Natural killer cell (primary cell): Measurements from ENCODE around the gene LUC7L. TPM values are rescaled to one million over a fixed set of nuclear protein-coding genes. Genes with fewer than 3 reads are reported as not detected.
A peak's percentile ranks its signal among the peaks of the same experiment; 100 is the strongest.
"Not testable (repeated sequence)": the region's sequence is repeated elsewhere in the genome, so short reads cannot be mapped to it uniquely, and the experiment has no call there.

Experiments
- ATAC-seq, 3 donors: fragments of 150-1000 bp in 2 of 3; fragments of 200-7000 bp in 1 of 3; cut with Tn5 transposase; 1 replicate in 1 of 3; 2 replicates in 2 of 3; pipeline ENCODE4 v1.10.0; 2021; ENCODE audit warnings: mild to moderate bottlenecking in 2 of 3, moderate library complexity in 2 of 3
- DNase-seq, 2 donors: peaks; one replicate each; pipeline versions ENCODE4 v3.0.0 to v3.0.0-alpha.2; 2013 to 2021; ENCODE audit warnings: mixed read lengths in 1 of 2
- H3K27ac ChIP-seq: one replicate; pipeline ENCODE4 v1.5.1; 2013; ENCODE audit warnings: mild to moderate bottlenecking, low read length
- H3K27me3 ChIP-seq: one replicate; pipeline ENCODE4 v1.6.1; 2013; ENCODE audit warnings: low read length; ENCODE audit not compliant: control insufficient read depth, insufficient read depth
- H3K36me3 ChIP-seq: one replicate; pipeline ENCODE4 v1.6.1; 2013; ENCODE audit warnings: low read length; ENCODE audit not compliant: control insufficient read depth, insufficient read depth
- H3K4me1 ChIP-seq: one replicate; pipeline ENCODE4 v1.6.1; 2013; ENCODE audit warnings: low read length; ENCODE audit not compliant: control insufficient read depth, insufficient read depth
- H3K4me3 ChIP-seq: one replicate; pipeline ENCODE4 v1.5.1; 2013; ENCODE audit warnings: low read length
- H3K9me3 ChIP-seq: one replicate; pipeline ENCODE4 v1.6.1; 2013; ENCODE audit warnings: low read length; ENCODE audit not compliant: control insufficient read depth, insufficient read depth
- H3K27ac Mint-ChIP-seq, 2 donors: one replicate each; pipeline ENCODE4 v1.8.0; 2022; ENCODE audit warnings: mild to moderate bottlenecking in 2 of 2, mixed read lengths in 2 of 2, moderate library complexity in 1 of 2
- H3K27me3 Mint-ChIP-seq, 2 donors: one replicate each; pipeline ENCODE4 v1.8.0; 2022; ENCODE audit warnings: low read depth in 2 of 2, mixed read lengths in 2 of 2
- H3K36me3 Mint-ChIP-seq: one replicate; pipeline ENCODE4 v1.8.0; 2022; ENCODE audit warnings: mixed read lengths
- H3K4me1 Mint-ChIP-seq, 2 donors: one replicate each; pipeline ENCODE4 v1.8.0; 2022; ENCODE audit warnings: mixed read lengths in 2 of 2
- H3K4me3 Mint-ChIP-seq: one replicate; pipeline ENCODE4 v1.8.0; 2022; ENCODE audit warnings: mild to moderate bottlenecking, moderate library complexity, mixed read lengths
- H3K9me3 Mint-ChIP-seq, 2 donors: one replicate each; pipeline ENCODE4 v1.8.0; 2022; ENCODE audit warnings: mixed read lengths in 2 of 2
- WGBS: methylation state at CpG from one replicate; pipeline ENCODE4 v1.1.7; 2013; ENCODE audit warnings: missing lambda C conversion rate; ENCODE audit not compliant: insufficient coverage; 5-methylcytosine and 5-hydroxymethylcytosine counted together
- intact Hi-C: fragments of 100-400 bp; cut with micrococcal nuclease; formaldehyde crosslinking; loops from one replicate; pipeline ENCODE4 v1.14.2; 2022
- total RNA-seq, 4 donors: library from RNA; stranded (reverse); fragments of 120-200 nt in 1 of 4; gene quantifications; one replicate each; pipeline versions ENCODE4 v1.2.3 to v1.2.4, GENCODE V29; 2013 to 2022
- TF ChIP-seq, protein P1 (sequence below): fragments of 200-600 bp; IDR thresholded peaks from one replicate; pipeline ENCODE4 v1.8.0; 2022; ENCODE audit warnings: antibody characterized with exemption

The LUC7L gene
- total RNA-seq, 3 donors from 2014 or later (not counting 1 experiment from before 2014, with no cell fraction given) = 129 to 168 (median 153) TPM

DNA sequence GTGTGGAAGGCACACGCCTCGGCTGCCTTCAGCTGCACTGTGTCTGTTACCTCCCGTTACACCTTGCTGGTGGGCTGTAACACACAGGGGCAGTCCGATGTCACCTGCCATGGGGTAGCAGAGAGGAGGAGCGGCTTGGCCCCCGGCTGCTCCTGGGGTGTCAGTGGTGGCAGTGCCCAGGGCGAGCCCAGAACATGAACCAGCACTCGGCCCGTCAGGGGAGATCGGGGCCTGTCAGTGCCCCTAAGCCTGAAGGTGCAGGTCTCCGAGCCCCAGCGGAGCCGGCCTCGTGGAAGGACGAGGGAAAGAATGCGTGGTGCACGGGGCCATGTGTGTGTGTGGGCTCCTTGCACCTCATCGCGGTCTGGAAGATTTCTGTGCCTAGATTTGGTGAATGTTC, 31.1 kb upstream of the LUC7L start:
- 97% methylated on average over 19 of the region's 19 CpGs for WGBS
- DNase-seq = no peak
- intact Hi-C loops = no loop called here
- Histone ChIP-seq H3K4me1 (peaks cover 15% of the 10 kb centered on the region), H3K36me3 (peaks cover 28% of the 10 kb centered on the region), H3K4me3 (no peak overlapping the region), H3K9me3 (no peaks in the 10 kb centered on the region), H3K27ac (no peak overlapping the region), H3K27me3 (no peaks in the 10 kb centered on the region)
- Mint-ChIP-seq H3K9me3 (no peaks in the 10 kb centered on the region), H3K4me3 (no peak overlapping the region), H3K27ac (no peak overlapping the region), H3K36me3 (no peaks in the 10 kb centered on the region), H3K4me1 (peaks cover 8 to 16% of the 10 kb centered on the region in 2 donors), H3K27me3 (no peaks in the 10 kb centered on the region)
- TF ChIP-seq, protein P1, sequence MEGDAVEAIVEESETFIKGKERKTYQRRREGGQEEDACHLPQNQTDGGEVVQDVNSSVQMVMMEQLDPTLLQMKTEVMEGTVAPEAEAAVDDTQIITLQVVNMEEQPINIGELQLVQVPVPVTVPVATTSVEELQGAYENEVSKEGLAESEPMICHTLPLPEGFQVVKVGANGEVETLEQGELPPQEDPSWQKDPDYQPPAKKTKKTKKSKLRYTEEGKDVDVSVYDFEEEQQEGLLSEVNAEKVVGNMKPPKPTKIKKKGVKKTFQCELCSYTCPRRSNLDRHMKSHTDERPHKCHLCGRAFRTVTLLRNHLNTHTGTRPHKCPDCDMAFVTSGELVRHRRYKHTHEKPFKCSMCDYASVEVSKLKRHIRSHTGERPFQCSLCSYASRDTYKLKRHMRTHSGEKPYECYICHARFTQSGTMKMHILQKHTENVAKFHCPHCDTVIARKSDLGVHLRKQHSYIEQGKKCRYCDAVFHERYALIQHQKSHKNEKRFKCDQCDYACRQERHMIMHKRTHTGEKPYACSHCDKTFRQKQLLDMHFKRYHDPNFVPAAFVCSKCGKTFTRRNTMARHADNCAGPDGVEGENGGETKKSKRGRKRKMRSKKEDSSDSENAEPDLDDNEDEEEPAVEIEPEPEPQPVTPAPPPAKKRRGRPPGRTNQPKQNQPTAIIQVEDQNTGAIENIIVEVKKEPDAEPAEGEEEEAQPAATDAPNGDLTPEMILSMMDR = no peak
- no peak for ATAC-seq

DNA sequence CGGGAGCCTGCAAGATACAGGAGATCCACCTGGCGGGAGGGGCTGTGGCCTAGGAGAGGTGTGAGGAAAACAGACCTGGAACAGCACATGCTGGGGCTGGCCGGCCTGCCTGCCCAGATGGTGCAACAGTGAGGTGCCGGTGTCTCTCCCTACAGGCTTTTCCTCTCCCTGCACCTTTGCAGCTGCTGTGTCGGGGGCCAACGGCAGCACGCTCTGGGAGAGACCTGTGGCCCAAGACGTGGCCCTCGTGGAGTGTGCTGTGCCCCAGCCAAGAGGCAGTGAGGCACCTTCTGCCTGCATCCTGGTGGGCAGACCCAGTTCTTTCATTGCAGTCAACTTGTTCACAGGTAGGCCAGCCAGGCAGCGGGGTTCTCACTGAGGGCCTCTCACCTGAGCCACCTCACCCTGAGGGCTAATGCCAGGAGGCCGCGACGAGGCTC, 30.6 kb upstream of the LUC7L start:
- no peaks in the 10 kb centered on the region for H3K36me3 Mint-ChIP-seq
- ATAC-seq = no peak
- intact Hi-C loops = no loop called here
- WGBS = 93% methylated on average over 13 of the region's 13 CpGs
- no peak for DNase-seq
- peaks cover 28% of the 10 kb centered on the region for H3K36me3 ChIP-seq
- no peaks in the 10 kb centered on the region for H3K27me3 ChIP-seq
- no peak overlapping the region for H3K27ac Mint-ChIP-seq
- peaks cover 8 to 16% of the 10 kb centered on the region in 2 donors for H3K4me1 Mint-ChIP-seq
- H3K9me3 Mint-ChIP-seq = no peaks in the 10 kb centered on the region
- no peak overlapping the region for H3K4me3 Mint-ChIP-seq
- no peak overlapping the region for H3K4me3 ChIP-seq
- H3K27ac ChIP-seq = no peak overlapping the region
- H3K9me3 ChIP-seq = no peaks in the 10 kb centered on the region
- H3K4me1 ChIP-seq = peaks cover 15% of the 10 kb centered on the region
- no peaks in the 10 kb centered on the region for H3K27me3 Mint-ChIP-seq
- TF ChIP-seq, protein P1 = no peak

DNA sequence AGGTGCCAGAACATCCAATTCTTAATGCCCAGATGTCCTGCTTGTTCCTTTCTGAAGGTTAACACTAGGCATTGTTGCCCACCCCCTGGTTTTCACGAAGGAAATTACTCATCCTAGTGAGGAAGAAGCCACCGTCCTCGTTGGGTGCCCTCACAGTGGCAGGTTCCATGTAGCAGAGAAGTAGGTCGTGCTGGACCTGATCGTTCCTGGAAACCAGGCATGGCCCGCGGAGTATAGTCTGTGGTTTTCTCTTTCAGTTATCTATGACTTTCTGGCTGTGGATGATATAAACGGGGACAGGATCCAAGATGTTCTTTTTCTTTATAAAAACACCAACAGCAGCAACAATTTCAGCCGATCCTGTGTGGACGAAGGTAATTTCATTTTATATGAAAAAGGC, 30.0 kb upstream of the LUC7L start:
- H3K4me3 Mint-ChIP-seq = peak overlapping the region; percentile 64

DNA sequence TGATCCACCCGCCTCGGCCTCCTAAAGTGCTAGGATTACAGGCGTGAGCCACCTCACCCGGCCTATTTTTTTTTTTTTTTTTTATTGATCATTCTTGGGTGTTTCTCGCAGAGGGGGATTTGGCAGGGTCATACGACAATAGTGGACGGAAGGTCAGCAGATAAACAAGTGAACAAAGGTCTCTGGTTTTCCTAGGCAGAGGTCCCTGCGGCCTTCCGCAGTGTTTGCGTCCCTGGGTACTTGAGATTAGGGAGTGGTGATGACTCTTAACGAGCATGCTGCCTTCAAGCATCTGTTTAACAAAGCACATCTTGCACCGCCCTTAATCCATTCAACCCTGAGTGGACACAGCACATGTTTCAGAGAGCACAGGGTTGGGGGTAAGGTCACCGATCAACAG, 28.8 kb upstream of the LUC7L start:
- H3K4me1 ChIP-seq = peaks cover 28% of the 10 kb centered on the region
- H3K27ac Mint-ChIP-seq, H3K27me3 Mint-ChIP-seq, H3K27me3 ChIP-seq, H3K4me3 Mint-ChIP-seq, intact Hi-C loops, H3K4me3 ChIP-seq, DNase-seq, H3K27ac ChIP-seq, H3K9me3 ChIP-seq, H3K36me3 Mint-ChIP-seq, H3K9me3 Mint-ChIP-seq, ATAC-seq: not testable (repeated sequence)
- peaks cover 9 to 26% of the 10 kb centered on the region in 2 donors for H3K4me1 Mint-ChIP-seq
- 96% methylated on average over 7 of the region's 13 CpGs for WGBS
- H3K36me3 ChIP-seq = peaks cover 25% of the 10 kb centered on the region

More for the DNA sequence above, 30.0 kb upstream of the LUC7L start:
- no peaks in the 10 kb centered on the region for H3K27me3 Mint-ChIP-seq
- DNase-seq (no peak), ATAC-seq (peak; percentile 34 to 77 (median 70))
- TF ChIP-seq, protein P1 = no peak
- Histone ChIP-seq H3K36me3 (peaks cover 27% of the 10 kb centered on the region), H3K27me3 (no peaks in the 10 kb centered on the region), H3K4me1 (peaks cover 16% of the 10 kb centered on the region), H3K4me3 (no peak overlapping the region), H3K27ac (no peak overlapping the region), H3K9me3 (no peaks in the 10 kb centered on the region)
- WGBS = 66% methylated on average over 9 of the region's 10 CpGs
- H3K9me3 Mint-ChIP-seq = no peaks in the 10 kb centered on the region
- peaks cover 8 to 18% of the 10 kb centered on the region in 2 donors for H3K4me1 Mint-ChIP-seq
- H3K27ac Mint-ChIP-seq = peak overlapping the region; percentile 23 to 68
- intact Hi-C loops = no loop called here
- no peaks in the 10 kb centered on the region for H3K36me3 Mint-ChIP-seq
